ENCODE measurements around the gene PLEKHO2. TPM values are rescaled to one million over a fixed set of nuclear protein-coding genes. Genes with fewer than 3 reads are reported as not detected.

PLEKHO2 gene
- total and polyA plus RNA-seq, 2 of the 8 experiments (the other 6 are each of a cell fraction or from before 2014, with no cell fraction given), result 16.9 to 20.1 TPM

- CTCF ChIA-PET (ENCODE audit: partially characterized antibody), result interaction anchor here (1.6 to 1.9 kb wide), 3 partner anchors 9 to 86 kb away, joined by 3 to 9 read pairs (median 3); no protein-coding TSS in a partner anchor
- H4K8ac ChIP-seq (ENCODE audit: extremely low read depth, insufficient read depth, low read length), result no peak overlapping the region
- no peak overlapping the region for H3K18ac ChIP-seq (ENCODE audit: extremely low read depth, low read length)
- H3K36me3 ChIP-seq (ENCODE audit: control insufficient read depth in 2 of 4, insufficient read depth in 4 of 4, low read length in 3 of 4), result no peaks in the 10 kb centered on the region
- H3K4me1 ChIP-seq (replicated peaks in 1 of 4; ENCODE audit: control insufficient read depth in 3 of 4, insufficient read depth in 4 of 4, low read length in 3 of 4), result peaks cover 2 to 7% (median 5%) of the 10 kb centered on the region in 4 experiments; a peak in 6 of 7 replicates
- H3K4me2 ChIP-seq (ENCODE audit: insufficient read depth in 1 of 2, low read depth in 2 of 2, low read length in 2 of 2), result no peak overlapping the region
- H3K27me3 ChIP-seq (replicated peaks in 1 of 4; ENCODE audit: control insufficient read depth in 3 of 4, extremely low read depth in 1 of 4, insufficient read depth in 3 of 4, low read length in 3 of 4), result no peaks in the 10 kb centered on the region
- H3K79me2 ChIP-seq (ENCODE audit: control insufficient read depth in 1 of 2, insufficient read depth in 2 of 2, low read length in 2 of 2), result peaks cover 0 to 24% of the 10 kb centered on the region in 2 experiments; a peak in 3 of 4 replicates
- H3K4ac ChIP-seq (replicated peaks; ENCODE audit: insufficient read length, low read depth, low read length), result no peak overlapping the region
- H4K91ac ChIP-seq (replicated peaks; ENCODE audit: insufficient read length, low read length), result no peak overlapping the region
- no peak overlapping the region for H4K5ac ChIP-seq (ENCODE audit: insufficient read length, low read depth, low read length)
- H3K14ac ChIP-seq (ENCODE audit: insufficient read length), result no peak overlapping the region
- H3K23me2 ChIP-seq (ENCODE audit: low read depth, low read length), result peaks cover 10% of the 10 kb centered on the region; the same call in 1 of the 2 replicates
- H2BK15ac ChIP-seq (ENCODE audit: low read length), result no peak overlapping the region
- peaks cover 0 to 4% of the 10 kb centered on the region in 2 experiments for H4K20me1 ChIP-seq (replicated peaks in 1 of 2; ENCODE audit: control insufficient read depth in 1 of 2, insufficient read depth in 2 of 2, low read length in 2 of 2)
- H3K4me3 ChIP-seq (ENCODE audit: extremely low read depth in 1 of 4, insufficient read depth in 2 of 4, low read depth in 3 of 4, low read length in 4 of 4), result no peak overlapping the region
- no peak overlapping the region for H2BK20ac ChIP-seq (ENCODE audit: low read length)
- no peak overlapping the region for H3K56ac ChIP-seq (replicated peaks; ENCODE audit: insufficient read length, low read depth, low read length)
- FAIRE-seq (no peak), DNase-seq (ENCODE audit: low read depth in 1 of 2, low spot score in 2 of 2) (no peak)
- 89% methylated on average over 5 of the region's 5 CpGs; no CpG with 5 or more reads in 1 of the 2 experiments for WGBS, 2 experiments (ENCODE audit: extremely low coverage in 1 of 2, insufficient coverage in 1 of 2, insufficient read length in 1 of 2, insufficient replicate concordance in 2 of 2, low coverage in 1 of 2, low lambda C conversion rate in 2 of 2, missing lambda C conversion rate in 1 of 2)
- POLR2A ChIA-PET (ENCODE audit: partially characterized antibody), result interaction anchor here (2.4 to 17.0 kb wide), 2 partner anchors 15 to 98 kb away, joined by 7 to 381 read pairs; no protein-coding TSS in a partner anchor
- no peak overlapping the region for H3K9ac ChIP-seq (replicated peaks in 1 of 4; ENCODE audit: extremely low read depth in 1 of 4, low read depth in 3 of 4, low read length in 3 of 4)
- no peak overlapping the region for H2AFZ ChIP-seq (ENCODE audit: low read length)
- no peak overlapping the region for H3K27ac ChIP-seq (ENCODE audit: low read depth, low read length)
- H3K9me3 ChIP-seq (ENCODE audit: insufficient read depth in 2 of 2, low read depth in 1 of 2, low read length in 1 of 2), result no peaks in the 10 kb centered on the region
- H2BK120ac ChIP-seq (replicated peaks; ENCODE audit: low read depth, low read length), result no peak overlapping the region
- H2BK12ac ChIP-seq (ENCODE audit: low read depth, low read length), result no peak overlapping the region
- H2BK5ac ChIP-seq (ENCODE audit: low read depth, low read length), result no peak overlapping the region
- H3K79me1 ChIP-seq (ENCODE audit: low read depth, low read length), result peaks cover 3% of the 10 kb centered on the region; the same call in 1 of the 2 replicates
- H3K23ac ChIP-seq (ENCODE audit: insufficient read length), result no peak overlapping the region
- no peak overlapping the region for H2AK5ac ChIP-seq (ENCODE audit: low read depth, low read length)
- TF ChIP-seq NRF1 (IDR thresholded peaks at IDR 0.05; ENCODE audit: low read depth, low read length) (no peak), HDAC2 (IDR thresholded peaks at IDR 0.05; ENCODE audit: borderline replicate concordance in 1 of 2, low read depth in 2 of 2, low read length in 2 of 2) (no peak), KDM4A (IDR thresholded peaks at IDR 0.05; ENCODE audit: low read depth, low read length, severe bottlenecking) (no peak), RXRA (IDR thresholded peaks at IDR 0.05; ENCODE audit: insufficient read depth, low read depth, low read length) (no peak), SP4 (IDR thresholded peaks at IDR 0.05; ENCODE audit: low read length) (no peak), TAF1 (IDR thresholded peaks at IDR 0.05; ENCODE audit: low read depth, low read length) (no peak), PHF8 (conservative IDR thresholded peaks at IDR 0.05; ENCODE audit: low read depth, low read length) (no peak), TAF7 (optimal IDR thresholded peaks at IDR 0.05; ENCODE audit: borderline replicate concordance, low read depth, low read length) (no peak), BCL11A (IDR thresholded peaks at IDR 0.05; ENCODE audit: low read depth in 2 of 2, low read length in 2 of 2) (no peak), RNF2 (IDR thresholded peaks at IDR 0.05; ENCODE audit: borderline replicate concordance, low read depth, low read length, missing control alignments, poor library complexity, severe bottlenecking) (no peak), ATF2 (IDR thresholded peaks at IDR 0.05; ENCODE audit: low read length) (no peak)
These were observed 12.7 kb upstream of the PLEKHO2 start for GRCh38 chr15:64828985-64829384.

Measured in H1 (cell line).